Activated T-helper 1 cell treated with anti-CD3 and anti-CD28 coated beads, Interleukin-12 subunit alpha, Interleukin-12 subunit beta, Interleukin-2, Interleukin-4 antibody, amounts not matched to agents 30 ng/mL and 10 ng/mL and 1 ng/mL, durations not matched to agents 14 hours and 24 hours and 36 hours (primary cell): Measurements from ENCODE around the gene PJVK. TPM values are rescaled to one million over a fixed set of nuclear protein-coding genes. Genes with fewer than 3 reads are reported as not detected.

Source experiments
- DNase-seq: peaks from one replicate; pipeline ENCODE4 v3.0.0; 2021; ENCODE audit warnings: low spot score
- H3K27ac Mint-ChIP-seq: one replicate; pipeline ENCODE4 v1.8.0; 2021; ENCODE audit warnings: mild to moderate bottlenecking, mixed read lengths
- H3K27me3 Mint-ChIP-seq: one replicate; pipeline ENCODE4 v1.8.0; 2022; ENCODE audit warnings: mild to moderate bottlenecking, moderate library complexity, mixed read lengths; ENCODE audit not compliant: insufficient read depth
- H3K36me3 Mint-ChIP-seq: one replicate; pipeline ENCODE4 v1.8.0; 2021; ENCODE audit warnings: low read depth, mixed read lengths
- H3K4me1 Mint-ChIP-seq: one replicate; pipeline ENCODE4 v1.8.0; 2021; ENCODE audit warnings: low read depth, mixed read lengths
- H3K4me3 Mint-ChIP-seq: one replicate; pipeline ENCODE4 v1.8.0; 2021; ENCODE audit warnings: mild to moderate bottlenecking, moderate library complexity, mixed read lengths
- H3K9me3 Mint-ChIP-seq: one replicate; pipeline ENCODE4 v1.8.0; 2021; ENCODE audit warnings: mixed read lengths
- intact Hi-C: fragments of 100-400 bp; cut with micrococcal nuclease; formaldehyde crosslinking; loops from one replicate; pipeline ENCODE4 v1.15.1; 2024
- total RNA-seq: library from RNA; stranded (reverse); gene quantifications from 2 replicates; pipeline ENCODE4 v1.2.3, GENCODE V29; 2022

Gene PJVK
- total RNA-seq, 1 donor from 2014 or later: 2.5 TPM

GRCh38 chr2:178477443-178478129 lies 26.4 kb downstream of the PJVK start:
- DNase-seq: no peak
- intact Hi-C loops: loop anchor here (1.0 to 10.0 kb wide), 7 partner anchors 26 to 365 kb away; partner anchors contain the start of genes OSBPL6, PJVK, PRKRA and RBM45
- Mint-ChIP-seq H3K4me3 (peak overlapping the region; percentile 95), H3K4me1 (peaks cover 35% of the 10 kb centered on the region), H3K27ac (peak overlapping the region; percentile 99), H3K9me3 (no peaks in the 10 kb centered on the region), H3K27me3 (no peaks in the 10 kb centered on the region), H3K36me3 (no peaks in the 10 kb centered on the region)

- Mint-ChIP-seq H3K36me3 (no peaks in the 10 kb centered on the region), H3K27ac (peak overlapping the region; percentile 99), H3K4me3 (peak overlapping the region; percentile 95), H3K4me1 (peaks cover 39% of the 10 kb centered on the region), H3K27me3 (no peaks in the 10 kb centered on the region), H3K9me3 (no peaks in the 10 kb centered on the region)
- no peak for DNase-seq
- intact Hi-C loops: loop anchor here (1.0 to 10.0 kb wide), 7 partner anchors 27 to 365 kb away; partner anchors contain the start of genes OSBPL6, PJVK, PRKRA and RBM45
Observed at GRCh38 chr2:178478130-178478438, 26.9 kb downstream of the PJVK start.

- Mint-ChIP-seq H3K4me1 (peaks cover 39% of the 10 kb centered on the region), H3K9me3 (no peaks in the 10 kb centered on the region)
- intact Hi-C loops: loop anchor here (1.0 to 10.0 kb wide), 7 partner anchors 27 to 366 kb away; partner anchors contain the start of genes OSBPL6, PJVK, PRKRA and RBM45
Observed at GRCh38 chr2:178478439-178479274, 27.5 kb downstream of the PJVK start, which contains the start of gene FKBP7. Gene FKBP7 (minus strand): TSS chr2:178478600. CDS start chr2:178478499, 101 bp downstream.

DNA sequence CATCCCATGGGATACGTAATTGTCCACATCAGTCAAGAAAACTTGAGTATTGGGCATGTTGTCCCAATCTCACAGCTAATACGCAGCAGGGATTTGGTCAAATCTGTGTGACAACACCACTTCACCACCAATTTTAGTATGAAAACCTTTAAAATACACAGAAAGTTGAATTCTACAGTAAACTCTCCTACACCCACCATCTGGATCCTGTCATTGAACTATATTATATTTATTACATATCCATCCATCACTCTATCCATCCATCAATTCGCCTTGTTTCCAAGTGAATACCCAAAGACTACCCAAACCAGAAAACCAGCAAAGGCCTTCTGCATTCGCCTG lies 28.1 kb downstream of the PJVK start:
- H3K36me3 Mint-ChIP-seq: no peaks in the 10 kb centered on the region
- intact Hi-C loops: loop anchor here (2.0 to 10.0 kb wide), 5 partner anchors 52 to 366 kb away; partner anchors contain the start of genes OSBPL6 and RBM45
- no peaks in the 10 kb centered on the region for H3K27me3 Mint-ChIP-seq
- DNase-seq: no peak
- peaks cover 40% of the 10 kb centered on the region for H3K4me1 Mint-ChIP-seq
- peak overlapping the region; percentile 99 for H3K27ac Mint-ChIP-seq
- H3K9me3 Mint-ChIP-seq: no peaks in the 10 kb centered on the region
- peak overlapping the region; percentile 95 for H3K4me3 Mint-ChIP-seq

More at GRCh38 chr2:178478439-178479274, 27.5 kb downstream of the PJVK start, which contains the start of gene FKBP7:
- H3K36me3 Mint-ChIP-seq: no peaks in the 10 kb centered on the region
- peak within 1 kb of the TSS; percentile 99 for H3K27ac Mint-ChIP-seq
- H3K4me3 Mint-ChIP-seq: peak within 1 kb of the TSS; percentile 95
- DNase-seq: peak; percentile 75
- no peaks in the 10 kb centered on the region for H3K27me3 Mint-ChIP-seq

DNA sequence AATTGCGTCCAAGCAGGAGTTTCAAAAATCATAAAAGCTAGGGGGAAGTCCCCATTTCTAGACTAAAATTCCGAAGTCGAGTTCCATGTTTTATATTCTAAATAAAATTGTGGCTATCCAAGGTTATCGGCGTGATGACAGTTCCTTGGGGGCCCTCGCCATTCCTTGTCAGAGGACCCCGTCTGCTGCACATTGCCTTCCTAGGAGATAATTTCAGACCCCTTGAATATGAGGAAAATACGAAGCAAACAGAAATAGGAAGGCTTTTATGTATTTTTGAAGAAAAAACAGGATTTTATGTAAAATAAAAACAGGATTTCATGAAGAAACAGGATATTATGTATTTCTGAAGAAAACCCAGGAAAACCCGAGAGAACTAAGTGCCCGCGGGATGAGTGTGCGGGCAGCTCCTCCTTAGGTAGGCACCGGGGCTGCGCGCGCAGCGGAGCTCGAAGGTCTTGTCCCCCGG lies 28.6 kb downstream of the PJVK start:
- H3K27ac Mint-ChIP-seq: peak overlapping the region; percentile 99
- no peaks in the 10 kb centered on the region for H3K27me3 Mint-ChIP-seq
- no peak for DNase-seq
- peak overlapping the region; percentile 95 for H3K4me3 Mint-ChIP-seq
- intact Hi-C loops: loop anchor here (1.0 to 10.0 kb wide), 7 partner anchors 35 to 367 kb away; partner anchors contain the start of genes OSBPL6 and RBM45
- H3K36me3 Mint-ChIP-seq: no peaks in the 10 kb centered on the region
- no peaks in the 10 kb centered on the region for H3K9me3 Mint-ChIP-seq
- H3K4me1 Mint-ChIP-seq: peaks cover 46% of the 10 kb centered on the region

GRCh38 chr2:178480227-178481181 lies 29.3 kb downstream of the PJVK start, which contains the start of gene PLEKHA3:
Gene PLEKHA3 (plus strand): TSS chr2:178480457. CDS start chr2:178480870, 413 bp downstream.
- Mint-ChIP-seq H3K36me3 (peaks cover 2% of the 10 kb centered on the region), H3K4me3 (peak within 1 kb of the TSS; percentile 95), H3K27me3 (no peaks in the 10 kb centered on the region), H3K27ac (peak within 1 kb of the TSS; percentile 99), H3K9me3 (no peaks in the 10 kb centered on the region), H3K4me1 (peaks cover 50% of the 10 kb centered on the region)
- intact Hi-C loops: loop anchor here (1.0 kb wide), 2 partner anchors 34 to 66 kb away; no protein-coding TSS in a partner anchor
- DNase-seq: peak; percentile 83

GRCh38 chr2:178482437-178482836 lies 31.3 kb downstream of the PJVK start:
- no peak for DNase-seq
- Mint-ChIP-seq H3K27me3 (no peaks in the 10 kb centered on the region), H3K36me3 (peaks cover 16% of the 10 kb centered on the region), H3K27ac (no peak overlapping the region), H3K4me3 (peak overlapping the region; percentile 95), H3K4me1 (peaks cover 52% of the 10 kb centered on the region), H3K9me3 (no peaks in the 10 kb centered on the region)
- intact Hi-C loops: no loop called here

- H3K27ac Mint-ChIP-seq: no peak overlapping the region
- H3K27me3 Mint-ChIP-seq: no peaks in the 10 kb centered on the region
- H3K4me3 Mint-ChIP-seq: no peak overlapping the region
- DNase-seq: no peak
- H3K36me3 Mint-ChIP-seq: peaks cover 25% of the 10 kb centered on the region
- peaks cover 43% of the 10 kb centered on the region for H3K4me1 Mint-ChIP-seq
- intact Hi-C loops: no loop called here
- no peaks in the 10 kb centered on the region for H3K9me3 Mint-ChIP-seq
Observed at GRCh38 chr2:178484245-178485041, 33.3 kb downstream of the PJVK start.

GRCh38 chr2:178485356-178485755 lies 34.2 kb downstream of the PJVK start:
- Mint-ChIP-seq H3K9me3 (no peaks in the 10 kb centered on the region), H3K4me1 (peaks cover 38% of the 10 kb centered on the region), H3K27me3 (no peaks in the 10 kb centered on the region), H3K36me3 (peaks cover 32% of the 10 kb centered on the region), H3K27ac (no peak overlapping the region), H3K4me3 (no peak overlapping the region)
- intact Hi-C loops: no loop called here
- no peak for DNase-seq

- peaks cover 11% of the 10 kb centered on the region for H3K4me1 Mint-ChIP-seq
- peaks cover 63% of the 10 kb centered on the region for H3K36me3 Mint-ChIP-seq
- intact Hi-C loops: no loop called here
- DNase-seq: no peak
- H3K4me3 Mint-ChIP-seq: no peak overlapping the region
- H3K27me3 Mint-ChIP-seq: no peaks in the 10 kb centered on the region
- no peaks in the 10 kb centered on the region for H3K9me3 Mint-ChIP-seq
- no peak overlapping the region for H3K27ac Mint-ChIP-seq
Observed at GRCh38 chr2:178491612-178492011, 40.4 kb downstream of the PJVK start.

- Mint-ChIP-seq H3K36me3 (peaks cover 59% of the 10 kb centered on the region), H3K27ac (no peak overlapping the region), H3K4me1 (peaks cover 7% of the 10 kb centered on the region), H3K9me3 (no peaks in the 10 kb centered on the region), H3K4me3 (no peak overlapping the region), H3K27me3 (no peaks in the 10 kb centered on the region)
- DNase-seq: no peak
- intact Hi-C loops: no loop called here
Observed at GRCh38 chr2:178496049-178496448, 44.9 kb downstream of the PJVK start.
